ENCODE data around the gene CHD5.
A peak's percentile ranks its signal among the peaks of the same experiment; 100 is the strongest.

The CHD5 gene

GRCh38 chr1:6084781-6085495 lies 95.2 kb downstream of the CHD5 start:
- no peak for ATAC-seq
- TF ChIP-seq CSDC2 (CRISPR knock-in tag; IDR thresholded peaks at IDR 0.05) (no peak), ARNTL (CRISPR knock-in tag; IDR thresholded peaks at IDR 0.05; ENCODE audit: borderline replicate concordance, low read depth) (no peak), TSHZ2 (CRISPR knock-in tag; IDR thresholded peaks at IDR 0.05) (no peak)
- TF ChIP-seq, protein P1, sequence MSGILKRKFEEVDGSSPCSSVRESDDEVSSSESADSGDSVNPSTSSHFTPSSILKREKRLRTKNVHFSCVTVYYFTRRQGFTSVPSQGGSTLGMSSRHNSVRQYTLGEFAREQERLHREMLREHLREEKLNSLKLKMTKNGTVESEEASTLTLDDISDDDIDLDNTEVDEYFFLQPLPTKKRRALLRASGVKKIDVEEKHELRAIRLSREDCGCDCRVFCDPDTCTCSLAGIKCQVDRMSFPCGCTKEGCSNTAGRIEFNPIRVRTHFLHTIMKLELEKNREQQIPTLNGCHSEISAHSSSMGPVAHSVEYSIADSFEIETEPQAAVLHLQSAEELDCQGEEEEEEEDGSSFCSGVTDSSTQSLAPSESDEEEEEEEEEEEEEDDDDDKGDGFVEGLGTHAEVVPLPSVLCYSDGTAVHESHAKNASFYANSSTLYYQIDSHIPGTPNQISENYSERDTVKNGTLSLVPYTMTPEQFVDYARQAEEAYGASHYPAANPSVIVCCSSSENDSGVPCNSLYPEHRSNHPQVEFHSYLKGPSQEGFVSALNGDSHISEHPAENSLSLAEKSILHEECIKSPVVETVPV (CRISPR knock-in tag; IDR thresholded peaks at IDR 0.05), result no peak

GRCh38 chr1:6083801-6084446 lies 96.2 kb downstream of the CHD5 start:
- TF ChIP-seq ESRRG (CRISPR knock-in tag; IDR thresholded peaks at IDR 0.05) (no peak), ZNF70 (CRISPR knock-in tag; IDR thresholded peaks at IDR 0.05) (no peak), RARB (CRISPR knock-in tag; IDR thresholded peaks at IDR 0.05) (no peak), ZNF8 (CRISPR knock-in tag; IDR thresholded peaks at IDR 0.05) (no peak)
- peak; percentile 65 for ATAC-seq

DNA sequence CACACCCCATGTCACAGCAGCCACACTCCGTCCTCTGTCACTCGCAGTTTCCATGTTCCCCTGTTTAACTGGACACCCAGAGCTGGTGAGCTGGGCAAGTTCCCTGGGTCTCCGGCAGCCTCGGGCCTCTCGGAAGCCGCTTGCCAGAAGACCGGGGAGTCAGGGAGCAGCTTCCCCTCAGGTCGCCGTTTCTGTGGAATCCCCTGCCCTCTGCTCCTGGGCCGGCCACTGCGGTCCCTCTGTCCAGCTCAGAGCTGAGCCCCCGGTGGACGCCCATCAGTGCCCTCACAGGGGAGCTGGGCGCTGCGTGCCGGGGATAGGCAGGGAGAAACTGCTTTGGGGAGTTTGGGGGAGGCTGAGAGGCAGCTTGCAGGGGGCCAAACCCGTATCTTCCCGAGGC lies 96.7 kb downstream of the CHD5 start:
- no peak for TF ChIP-seq GLIS3 (CRISPR knock-in tag; IDR thresholded peaks at IDR 0.05)
- no peak for TF ChIP-seq OSR1 (CRISPR knock-in tag; IDR thresholded peaks at IDR 0.05)
- TF ChIP-seq SNAI2 (CRISPR knock-in tag; IDR thresholded peaks at IDR 0.05), result no peak
- no peak for TF ChIP-seq TCF4 (CRISPR knock-in tag; IDR thresholded peaks at IDR 0.05; ENCODE audit: borderline replicate concordance)
- no peak for TF ChIP-seq ZFP3 (CRISPR knock-in tag; IDR thresholded peaks at IDR 0.05)
- no peak for TF ChIP-seq PATZ1 (CRISPR knock-in tag; IDR thresholded peaks at IDR 0.05; ENCODE audit: borderline replicate concordance)
- TF ChIP-seq PPARA (CRISPR knock-in tag; IDR thresholded peaks at IDR 0.05; ENCODE audit: borderline replicate concordance), result no peak
- TF ChIP-seq BACH2 (CRISPR knock-in tag; IDR thresholded peaks at IDR 0.05; ENCODE audit: borderline replicate concordance), result no peak
- TF ChIP-seq ZFP30 (CRISPR knock-in tag; IDR thresholded peaks at IDR 0.05), result no peak
- no peak for TF ChIP-seq ARNTL (CRISPR knock-in tag; IDR thresholded peaks at IDR 0.05; ENCODE audit: borderline replicate concordance, low read depth)
- no peak for TF ChIP-seq CSDC2 (CRISPR knock-in tag; IDR thresholded peaks at IDR 0.05)
- TF ChIP-seq, protein P2, sequence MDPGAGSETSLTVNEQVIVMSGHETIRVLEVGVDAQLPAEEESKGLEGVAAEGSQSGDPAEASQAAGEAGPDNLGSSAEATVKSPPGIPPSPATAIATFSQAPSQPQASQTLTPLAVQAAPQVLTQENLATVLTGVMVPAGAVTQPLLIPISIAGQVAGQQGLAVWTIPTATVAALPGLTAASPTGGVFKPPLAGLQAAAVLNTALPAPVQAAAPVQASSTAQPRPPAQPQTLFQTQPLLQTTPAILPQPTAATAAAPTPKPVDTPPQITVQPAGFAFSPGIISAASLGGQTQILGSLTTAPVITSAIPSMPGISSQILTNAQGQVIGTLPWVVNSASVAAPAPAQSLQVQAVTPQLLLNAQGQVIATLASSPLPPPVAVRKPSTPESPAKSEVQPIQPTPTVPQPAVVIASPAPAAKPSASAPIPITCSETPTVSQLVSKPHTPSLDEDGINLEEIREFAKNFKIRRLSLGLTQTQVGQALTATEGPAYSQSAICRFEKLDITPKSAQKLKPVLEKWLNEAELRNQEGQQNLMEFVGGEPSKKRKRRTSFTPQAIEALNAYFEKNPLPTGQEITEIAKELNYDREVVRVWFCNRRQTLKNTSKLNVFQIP (CRISPR knock-in tag; IDR thresholded peaks at IDR 0.05; ENCODE audit: borderline replicate concordance, low read depth), result no peak
- TF ChIP-seq ISL1 (CRISPR knock-in tag; IDR thresholded peaks at IDR 0.05), result no peak
- no peak for TF ChIP-seq RARB (CRISPR knock-in tag; IDR thresholded peaks at IDR 0.05)
- no peak for TF ChIP-seq ZNF8 (CRISPR knock-in tag; IDR thresholded peaks at IDR 0.05)
- no peak for ATAC-seq

DNA sequence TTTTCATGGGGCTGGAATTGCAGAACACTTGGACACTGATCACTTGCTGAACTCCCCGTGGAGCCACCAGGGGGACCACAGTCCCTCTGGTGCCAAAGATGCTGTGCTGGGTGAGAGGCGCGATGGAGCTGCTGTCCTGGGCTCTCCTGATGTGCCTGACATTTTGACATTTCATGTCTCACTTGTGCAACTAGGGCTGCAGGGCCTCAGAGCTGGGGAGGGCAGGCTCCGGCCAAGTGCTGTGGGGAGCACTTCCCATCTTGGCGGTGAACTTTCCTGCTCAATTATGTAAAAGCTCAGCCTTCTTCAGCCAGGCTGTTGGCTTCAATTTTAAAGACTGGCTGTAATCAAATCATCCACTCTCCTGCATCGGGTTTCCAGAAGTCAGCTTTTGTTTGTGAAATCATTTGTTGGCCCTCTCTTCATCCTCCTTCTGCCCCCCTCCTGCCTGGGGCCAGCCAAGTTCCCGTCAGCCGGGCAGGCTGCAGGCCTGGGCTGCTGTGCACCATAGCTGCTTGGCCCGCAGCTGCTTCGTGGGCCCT lies 97.6 kb downstream of the CHD5 start:
- peak; percentile 64 for ATAC-seq
- TF ChIP-seq SNAI2 (CRISPR knock-in tag; IDR thresholded peaks at IDR 0.05) (no peak), ISL1 (CRISPR knock-in tag; IDR thresholded peaks at IDR 0.05) (no peak), TSHZ2 (CRISPR knock-in tag; IDR thresholded peaks at IDR 0.05) (no peak), TCF4 (CRISPR knock-in tag; IDR thresholded peaks at IDR 0.05; ENCODE audit: borderline replicate concordance) (no peak), ARNTL (CRISPR knock-in tag; IDR thresholded peaks at IDR 0.05; ENCODE audit: borderline replicate concordance, low read depth) (no peak), ZNF565 (CRISPR knock-in tag; conservative IDR thresholded peaks at IDR 0.05; ENCODE audit: low read depth) (no peak), BACH2 (CRISPR knock-in tag; IDR thresholded peaks at IDR 0.05; ENCODE audit: borderline replicate concordance) (no peak)
- TF ChIP-seq, protein P2 (CRISPR knock-in tag; IDR thresholded peaks at IDR 0.05; ENCODE audit: borderline replicate concordance, low read depth), result no peak

Measured in SK-N-SH treated with all-trans-retinoic acid at 6 μM for 48 hours (cell line).